IMR-90 (cell line): ENCODE data around the gene MUC5AC. TPM values are rescaled to one million over a fixed set of nuclear protein-coding genes. Genes with fewer than 3 reads are reported as not detected.

Source experiments
- ATAC-seq: fragments of 200-7000 bp; cut with Tn5 transposase; 2 replicates; pipeline ENCODE4 v1.9.1; 2020; ENCODE audit warnings: low read depth, mild to moderate bottlenecking, moderate library complexity
- BruUV-seq: library from RNA; stranded (reverse); fragments of 400-500 nt; replicated peaks from 2 replicates; lab custom pipeline; 2021; lab: Mats Ljungman, UMichigan
- CTCF ChIA-PET: fragments of 300-600 bp; formaldehyde crosslinking; extraction: SDS; loops from one replicate; lab custom pipeline; 2021; ENCODE audit warnings: antibody characterized with exemption; lab: Yijun Ruan, JAX
- POLR2A ChIA-PET: fragments of 300-600 bp; sonication (Branson Sonifier 250); formaldehyde crosslinking; loops from one replicate; lab custom pipeline; 2022; ENCODE audit warnings: antibody characterized with exemption; ENCODE audit not compliant: unreplicated experiment; lab: Charles Lee
- DNase-seq: peaks from one replicate; pipeline ENCODE4 v3.0.0; 2013
- H2AFZ ChIP-seq: replicated peaks from 2 replicates; pipeline ENCODE3; 2013; ENCODE audit warnings: low read length, mild to moderate bottlenecking; ENCODE audit not compliant: poor library complexity
- H2AK5ac ChIP-seq: 2 replicates; pipeline ENCODE4 v1.6.1; 2013; ENCODE audit warnings: low read depth, low read length, inconsistent platforms
- H2AK9ac ChIP-seq: replicated peaks from 2 replicates; pipeline ENCODE3; 2013; ENCODE audit warnings: mild to moderate bottlenecking, low read depth, low read length, moderate library complexity; ENCODE audit not compliant: poor library complexity
- H2BK120ac ChIP-seq: 2 replicates; pipeline ENCODE4 v1.6.1; 2013; ENCODE audit warnings: low read depth, low read length, inconsistent platforms
- H2BK15ac ChIP-seq: 3 replicates; pipeline ENCODE4 v1.6.1; 2013; ENCODE audit warnings: low read depth, low read length, inconsistent platforms
- H2BK20ac ChIP-seq: 2 replicates; pipeline ENCODE4 v1.6.1; 2013; ENCODE audit warnings: low read depth, mild to moderate bottlenecking, inconsistent platforms, low read length, moderate library complexity
- H2BK5ac ChIP-seq: 2 replicates; pipeline ENCODE4 v1.6.1; 2013; ENCODE audit warnings: mild to moderate bottlenecking, low read depth, low read length, inconsistent platforms; ENCODE audit not compliant: poor library complexity, severe bottlenecking
- H3K14ac ChIP-seq: replicated peaks from 2 replicates; pipeline ENCODE4 v1.6.1; 2013; ENCODE audit warnings: low read depth, low read length, inconsistent platforms
- H3K18ac ChIP-seq: 2 replicates; pipeline ENCODE4 v1.6.1; 2013; ENCODE audit warnings: low read depth, low read length, control low read depth
- H3K23ac ChIP-seq: 2 replicates; pipeline ENCODE4 v1.6.1; 2013; ENCODE audit warnings: low read depth, low read length, inconsistent platforms
- H3K27ac ChIP-seq: 2 replicates; pipeline ENCODE4 v1.5.1; 2013; ENCODE audit warnings: mild to moderate bottlenecking, control low read depth, low read length; ENCODE audit not compliant: insufficient read depth
- H3K27me3 ChIP-seq: 2 replicates; pipeline ENCODE4 v1.6.1; 2013; ENCODE audit warnings: low read length; ENCODE audit not compliant: control insufficient read depth, insufficient read depth
- H3K36me3 ChIP-seq: 2 replicates; pipeline ENCODE4 v1.6.1; 2013; ENCODE audit warnings: low read length, mixed read lengths; ENCODE audit not compliant: control insufficient read depth, insufficient read depth
- H3K4ac ChIP-seq: 2 replicates; pipeline ENCODE4 v1.6.1; 2013; ENCODE audit warnings: low read depth, low read length, inconsistent platforms
- H3K4me1 ChIP-seq: 2 replicates; pipeline ENCODE4 v1.6.1; 2013; ENCODE audit warnings: low read length, mixed read lengths; ENCODE audit not compliant: control insufficient read depth, insufficient read depth
- H3K4me2 ChIP-seq: 2 replicates; pipeline ENCODE4 v1.6.1; 2013; ENCODE audit warnings: low read depth, mild to moderate bottlenecking, control low read depth, low read length, moderate library complexity
- H3K4me3 ChIP-seq: 2 replicates; pipeline ENCODE4 v1.5.1; 2013; ENCODE audit warnings: low read depth, mild to moderate bottlenecking, control low read depth, low read length, moderate library complexity; ENCODE audit not compliant: insufficient read depth
- H3K56ac ChIP-seq: 2 replicates; pipeline ENCODE4 v1.6.1; 2013; ENCODE audit warnings: low read length, inconsistent platforms; ENCODE audit not compliant: insufficient read depth; ENCODE audit errors: extremely low read depth
- H3K79me1 ChIP-seq, 2 experiments: 2 replicates each; pipeline ENCODE4 v1.6.1; 2013; ENCODE audit warnings: low read length in 2 of 2, inconsistent platforms in 1 of 2, low read depth in 1 of 2
- H3K9ac ChIP-seq: 2 replicates; pipeline ENCODE4 v1.6.1; 2013; ENCODE audit warnings: low read depth, low read length, control low read depth
- H3K9me1 ChIP-seq: 2 replicates; pipeline ENCODE4 v1.6.1; 2013; ENCODE audit warnings: low read length, inconsistent platforms; ENCODE audit not compliant: insufficient read depth
- H3K9me3 ChIP-seq: 2 replicates; pipeline ENCODE4 v1.6.1; 2013; ENCODE audit warnings: low read length; ENCODE audit not compliant: control insufficient read depth, insufficient read depth
- H4K20me1 ChIP-seq: 2 replicates; pipeline ENCODE4 v1.6.1; 2013; ENCODE audit warnings: low read length, inconsistent platforms; ENCODE audit not compliant: insufficient read depth
- H4K5ac ChIP-seq: 2 replicates; pipeline ENCODE4 v1.6.1; 2013; ENCODE audit warnings: mild to moderate bottlenecking, low read depth, low read length, control low read depth
- H4K8ac ChIP-seq, 2 experiments: 2 replicates each; pipeline ENCODE4 v1.6.1; 2013; ENCODE audit warnings: low read depth in 2 of 2, low read length in 2 of 2, control low read depth in 1 of 2, inconsistent platforms in 1 of 2
- H4K91ac ChIP-seq: 2 replicates; pipeline ENCODE4 v1.6.1; 2013; ENCODE audit warnings: low read depth, low read length, inconsistent platforms; ENCODE audit not compliant: insufficient read depth
- BHLHE40 ChIP-seq: fragments of 150-350 bp; IDR thresholded peaks from 2 replicates; pipeline ENCODE4 v1.6.1; 2016; ENCODE audit warnings: mild to moderate bottlenecking, low read depth, low read length
- CEBPB ChIP-seq: IDR thresholded peaks from 2 replicates; pipeline ENCODE4 v1.6.1; 2012; ENCODE audit warnings: low read depth, low read length, improper control_type of control experiment
- CHD1 ChIP-seq: IDR thresholded peaks from 2 replicates; pipeline ENCODE4 v1.6.1; 2012; ENCODE audit warnings: low read depth, low read length, improper control_type of control experiment
- CTCF ChIP-seq: conservative IDR thresholded peaks from 2 replicates; pipeline ENCODE4 v1.5.1; 2012; ENCODE audit warnings: mild to moderate bottlenecking, low read depth, low read length, improper control_type of control experiment
- ELK1 ChIP-seq: fragments of 150-350 bp; IDR thresholded peaks from 2 replicates; pipeline ENCODE4 v1.6.1; 2016; ENCODE audit warnings: low read depth, mild to moderate bottlenecking, low read length, moderate library complexity, borderline replicate concordance
- FOS ChIP-seq: fragments of 150-350 bp; IDR thresholded peaks from 2 replicates; pipeline ENCODE4 v1.6.1; 2016; ENCODE audit warnings: low read depth, low read length
- MAFK ChIP-seq: IDR thresholded peaks from 2 replicates; pipeline ENCODE4 v1.6.1; 2012; ENCODE audit warnings: low read depth, low read length, improper control_type of control experiment
- MAZ ChIP-seq: IDR thresholded peaks from 2 replicates; pipeline ENCODE4 v1.6.1; 2012; ENCODE audit warnings: low read depth, mild to moderate bottlenecking, low read length, improper control_type of control experiment, moderate library complexity, borderline replicate concordance
- MXI1 ChIP-seq: IDR thresholded peaks from 2 replicates; pipeline ENCODE4 v1.6.1; 2012; ENCODE audit warnings: low read depth, mild to moderate bottlenecking, low read length, moderate library complexity, borderline replicate concordance
- NFE2L2 ChIP-seq: fragments of 150-350 bp; IDR thresholded peaks from 2 replicates; pipeline ENCODE4 v1.6.1; 2016; ENCODE audit warnings: low read depth, mild to moderate bottlenecking, low read length
- POLR2A ChIP-seq: IDR thresholded peaks from 2 replicates; pipeline ENCODE4 v1.6.1; 2012; ENCODE audit warnings: mild to moderate bottlenecking, low read depth, low read length
- RAD21 ChIP-seq: IDR thresholded peaks from 2 replicates; pipeline ENCODE4 v1.6.1; 2012; ENCODE audit warnings: low read length, improper control_type of control experiment
- RCOR1 ChIP-seq: IDR thresholded peaks from 2 replicates; pipeline ENCODE4 v1.6.1; 2012; ENCODE audit warnings: mild to moderate bottlenecking, low read length, improper control_type of control experiment; ENCODE audit not compliant: insufficient replicate concordance
- RFX5 ChIP-seq: IDR thresholded peaks from 2 replicates; pipeline ENCODE4 v1.8.0; 2012; ENCODE audit warnings: low read depth, mild to moderate bottlenecking, low read length, moderate library complexity
- SMC3 ChIP-seq: fragments of 150-350 bp; IDR thresholded peaks from 2 replicates; pipeline ENCODE4 v1.6.1; 2016; ENCODE audit warnings: low read depth, mild to moderate bottlenecking, antibody characterized with exemption, low read length, moderate library complexity
- WGBS, 2 experiments: methylation state at CpG; one replicate each; pipeline versions ENCODE4 v1.1.5 to v1.1.7; 2013; ENCODE audit warnings: missing lambda C conversion rate in 2 of 2; ENCODE audit not compliant: insufficient read length in 1 of 2; ENCODE audit errors: extremely low coverage in 2 of 2; 5-methylcytosine and 5-hydroxymethylcytosine counted together
- dilution Hi-C: fragments of 300-500 bp; cut with HindIII; formaldehyde crosslinking; loops from one replicate; pipeline ENCODE4 v1.14.3; 2018; ENCODE audit warnings: low sequenced_read_pairs; ENCODE audit not compliant: unreplicated experiment
- in situ Hi-C: fragments of 300-500 bp; cut with MboI; formaldehyde crosslinking; loops from 3 replicates; pipeline ENCODE4 v1.14.3; 2019; ENCODE audit warnings: low sequenced_read_pairs, inconsistent platforms, mixed read lengths
- intact Hi-C: fragments of 100-400 bp; cut with micrococcal nuclease; formaldehyde crosslinking; loops from 2 replicates; pipeline ENCODE4 v1.10.0; 2022
- polyA plus RNA-seq, 3 experiments: library from polyadenylated mRNA; depleted of rRNA; stranded (reverse); fragments of >200 nt; gene quantifications; 2 replicates each; pipeline ENCODE4 v1.2.3, GENCODE V29; 2012; ENCODE audit warnings: low replicate concordance in 1 of 3
- total RNA-seq: library from RNA; depleted of rRNA; stranded (reverse); fragments of >200 nt; gene quantifications from 2 replicates; pipeline ENCODE4 v1.2.3, GENCODE V29; 2012
- TF ChIP-seq, protein P1 (sequence below): fragments of 150-350 bp; IDR thresholded peaks from 2 replicates; pipeline ENCODE4 v1.6.1; 2017; ENCODE audit warnings: mild to moderate bottlenecking, antibody characterized with exemption, low read length, low read depth

Gene MUC5AC
- total and polyA plus RNA-seq, 2 of the 4 experiments (the other 2 are of a cell fraction), result 0.02 TPM; not detected in 1

- no peak overlapping the region for H2AK5ac ChIP-seq
- H2AFZ ChIP-seq, result peak overlapping the region; percentile 32
- no TSS peak for BruUV-seq
- no peak for ATAC-seq
- H4K8ac ChIP-seq, result no peak overlapping the region
- no peak overlapping the region for H4K91ac ChIP-seq
- H3K18ac ChIP-seq, result no peak overlapping the region
- intact Hi-C loops (no loop called here), dilution Hi-C loops (no loop called here), in situ Hi-C loops (no loop called here)
- H3K23ac ChIP-seq, result no peak overlapping the region
- no peak overlapping the region for H3K14ac ChIP-seq
- no peak overlapping the region for H3K27ac ChIP-seq
- TF ChIP-seq FOS (no peak), MXI1 (no peak), CEBPB (no peak), ELK1 (no peak), RCOR1 (no peak), NFE2L2 (no peak), SMC3 (no peak), MAFK (no peak), RFX5 (no peak), BHLHE40 (no peak), CTCF (no peak), MAZ (no peak), CHD1 (no peak), RAD21 (no peak), POLR2A (no peak)
- TF ChIP-seq, protein P1, sequence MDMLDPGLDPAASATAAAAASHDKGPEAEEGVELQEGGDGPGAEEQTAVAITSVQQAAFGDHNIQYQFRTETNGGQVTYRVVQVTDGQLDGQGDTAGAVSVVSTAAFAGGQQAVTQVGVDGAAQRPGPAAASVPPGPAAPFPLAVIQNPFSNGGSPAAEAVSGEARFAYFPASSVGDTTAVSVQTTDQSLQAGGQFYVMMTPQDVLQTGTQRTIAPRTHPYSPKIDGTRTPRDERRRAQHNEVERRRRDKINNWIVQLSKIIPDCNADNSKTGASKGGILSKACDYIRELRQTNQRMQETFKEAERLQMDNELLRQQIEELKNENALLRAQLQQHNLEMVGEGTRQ, result no peak
- no peak overlapping the region for H2BK15ac ChIP-seq
- no peak overlapping the region for H2BK5ac ChIP-seq
- H3K4me3 ChIP-seq, result no peak overlapping the region
- H4K5ac ChIP-seq, result no peak overlapping the region
- H3K4ac ChIP-seq, result no peak overlapping the region
- CTCF ChIA-PET, result no interaction called here
- DNase-seq, result no peak
- POLR2A ChIA-PET, result no interaction called here
- peaks cover 16% of the 10 kb centered on the region; the same call in 1 of the 2 replicates for H3K27me3 ChIP-seq
- no peak overlapping the region for H3K56ac ChIP-seq
- H2BK120ac ChIP-seq, result no peak overlapping the region
- no peaks in the 10 kb centered on the region for H4K20me1 ChIP-seq
- no peak overlapping the region for H3K4me2 ChIP-seq
- 81% methylated on average over 22 of the region's 42 CpGs; no CpG with 5 or more reads in 1 of the 2 experiments for WGBS, 2 experiments
- H3K9me3 ChIP-seq, result no peaks in the 10 kb centered on the region
- H2BK20ac ChIP-seq, result no peak overlapping the region
- no peaks in the 10 kb centered on the region for H3K4me1 ChIP-seq
- H3K36me3 ChIP-seq, result no peaks in the 10 kb centered on the region
- H3K9ac ChIP-seq, result no peak overlapping the region
- no peaks in the 10 kb centered on the region for H3K9me1 ChIP-seq
- no peak overlapping the region for H2AK9ac ChIP-seq
- H3K79me1 ChIP-seq, result no peaks in the 10 kb centered on the region
These were observed 3.8 kb downstream of the MUC5AC start for GRCh38 chr11:1161410-1162137.
